Neural cell (in vitro differentiated cells): ENCODE data around the gene DNPEP. TPM values are rescaled to one million over a fixed set of nuclear protein-coding genes. Genes with fewer than 3 reads are reported as not detected.

Experiments used
- H2AFZ ChIP-seq: fragments of 200-600, 300-800 bp; sonication (generic), shearing (Covaris generic); 2 replicates; pipeline ENCODE4 v1.6.0; 2014; ENCODE audit warnings: low read depth, mild to moderate bottlenecking, antibody characterized with exemption, low read length, moderate library complexity
- H3F3A ChIP-seq: fragments of 200-600 bp; shearing (Covaris generic); 2 replicates; pipeline ENCODE4 v1.6.1; 2016; ENCODE audit warnings: mild to moderate bottlenecking, moderate library complexity, mixed read lengths, antibody characterized with exemption, low read length; ENCODE audit not compliant: insufficient read depth, poor library complexity, severe bottlenecking
- H3K27ac ChIP-seq: fragments of 200-600, 300-800 bp; sonication (generic), shearing (Covaris generic); 2 replicates; pipeline ENCODE4 v1.5.1; 2014; ENCODE audit warnings: mild to moderate bottlenecking, low read length, moderate library complexity
- H3K27me3 ChIP-seq: fragments of 300-800, 200-600 bp; sonication (generic), shearing (Covaris generic); 2 replicates; pipeline ENCODE4 v1.6.0; 2014; ENCODE audit warnings: mild to moderate bottlenecking, low read depth, low read length, moderate library complexity; ENCODE audit not compliant: insufficient read depth
- H3K36me3 ChIP-seq: fragments of 300-800, 200-600 bp; sonication (generic), shearing (Covaris generic); 2 replicates; pipeline ENCODE4 v1.5.1; 2014; ENCODE audit warnings: mild to moderate bottlenecking, antibody characterized with exemption, low read length, moderate library complexity; ENCODE audit not compliant: insufficient read depth
- H3K4me2 ChIP-seq: fragments of 300-800, 200-600 bp; sonication (generic), shearing (Covaris generic); 2 replicates; pipeline ENCODE4 v1.6.0; 2014; ENCODE audit warnings: mild to moderate bottlenecking, low read length
- H3K4me3 ChIP-seq: fragments of 300-800, 200-600 bp; sonication (generic), shearing (Covaris generic); 2 replicates; pipeline ENCODE4 v1.5.1; 2014; ENCODE audit warnings: mild to moderate bottlenecking, low read length, moderate library complexity
- H3K79me2 ChIP-seq: fragments of 200-600 bp; shearing (Covaris generic); replicated peaks from 2 replicates; pipeline ENCODE4 v1.6.0; 2014; ENCODE audit warnings: mild to moderate bottlenecking, low read length, moderate library complexity; ENCODE audit not compliant: insufficient read depth
- H3K9ac ChIP-seq: fragments of 300-800, 200-600 bp; sonication (generic), shearing (Covaris generic); 2 replicates; pipeline ENCODE4 v1.6.1; 2016; ENCODE audit warnings: mild to moderate bottlenecking, low read length, mixed read lengths
- H3K9me2 ChIP-seq: fragments of 200-600 bp; shearing (Covaris generic); 2 replicates; pipeline ENCODE4 v1.6.1; 2016; ENCODE audit warnings: mild to moderate bottlenecking, low read length, mixed read lengths; ENCODE audit not compliant: insufficient read depth
- H3K9me3 ChIP-seq: fragments of 200-600, 300-800 bp; sonication (generic), shearing (Covaris generic); 2 replicates; pipeline ENCODE4 v1.6.1; 2016; ENCODE audit warnings: mild to moderate bottlenecking, mixed run types, low read length, moderate library complexity, mixed read lengths
- H4K20me1 ChIP-seq: fragments of 200-600 bp; shearing (Covaris generic); 2 replicates; pipeline ENCODE4 v1.6.1; 2016; ENCODE audit warnings: mild to moderate bottlenecking, mixed run types; ENCODE audit not compliant: insufficient read depth
- CTCF ChIP-seq: fragments of 450-650 bp; IDR thresholded peaks from 2 replicates; pipeline ENCODE4 v1.5.1; 2014; ENCODE audit warnings: antibody characterized with exemption, mild to moderate bottlenecking, moderate library complexity; ENCODE audit not compliant: poor library complexity, severe bottlenecking
- EP300 ChIP-seq: fragments of 450-650 bp; conservative IDR thresholded peaks from 2 replicates; pipeline ENCODE4 v1.6.1; 2014; ENCODE audit warnings: antibody characterized with exemption, mild to moderate bottlenecking, moderate library complexity; ENCODE audit not compliant: poor library complexity, severe bottlenecking
- EZH2 ChIP-seq: fragments of 200-600, 300-800 bp; shearing (Covaris generic), sonication (generic); IDR thresholded peaks from 2 replicates; pipeline ENCODE4 v1.6.1; 2014; ENCODE audit warnings: antibody characterized with exemption, low read length, borderline replicate concordance, mild to moderate bottlenecking; ENCODE audit not compliant: insufficient read depth, poor library complexity, severe bottlenecking
- MXI1 ChIP-seq: fragments of 450-650 bp; conservative IDR thresholded peaks from 2 replicates; pipeline ENCODE4 v1.6.1; 2014; ENCODE audit warnings: antibody characterized with exemption, mild to moderate bottlenecking; ENCODE audit not compliant: poor library complexity, severe bottlenecking
- POLR2AphosphoS5 ChIP-seq: IDR thresholded peaks from 2 replicates; pipeline ENCODE4 v1.6.1; 2012
- RAD21 ChIP-seq: fragments of 450-650 bp; conservative IDR thresholded peaks from 2 replicates; pipeline ENCODE4 v1.6.1; 2014; ENCODE audit warnings: antibody characterized with exemption, mild to moderate bottlenecking, moderate library complexity
- REST ChIP-seq: IDR thresholded peaks from 2 replicates; pipeline ENCODE4 v1.6.1; 2012; ENCODE audit warnings: borderline replicate concordance
- SMC3 ChIP-seq: fragments of 450-650 bp; conservative IDR thresholded peaks from 2 replicates; pipeline ENCODE4 v1.6.1; 2014; ENCODE audit warnings: antibody characterized with exemption, mild to moderate bottlenecking, moderate library complexity; ENCODE audit not compliant: poor library complexity
- TAF1 ChIP-seq: IDR thresholded peaks from 2 replicates; pipeline ENCODE4 v1.6.1; 2012; ENCODE audit warnings: low read depth
- polyA plus RNA-seq: library from polyadenylated mRNA; depleted of rRNA; stranded (reverse); fragments of >200 nt; gene quantifications from 2 replicates; pipeline ENCODE4 v1.2.3, GENCODE V29; 2014

Gene DNPEP
- polyA plus RNA-seq, 1 donor from 2014 or later = 11.9 TPM

- Histone ChIP-seq H3K4me2 (no peak overlapping the region), H3K4me3 (no peak overlapping the region)
Observed at GRCh38 chr2:219422952-219423534, 35.3 kb upstream of the DNPEP start.

GRCh38 chr2:219421323-219421722 is 33.6 kb upstream of the DNPEP start:
- Histone ChIP-seq H3K27ac (no peak overlapping the region), H3K4me2 (no peak overlapping the region), H3F3A (no peaks in the 10 kb centered on the region), H3K27me3 (peaks cover 18% of the 10 kb centered on the region), H3K79me2 (no peaks in the 10 kb centered on the region), H3K9me3 (no peaks in the 10 kb centered on the region), H3K9me2 (no peaks in the 10 kb centered on the region), H3K36me3 (no peaks in the 10 kb centered on the region), H4K20me1 (no peaks in the 10 kb centered on the region), H2AFZ (no peak overlapping the region), H3K4me3 (no peak overlapping the region), H3K9ac (no peak overlapping the region)
- TF ChIP-seq EZH2 = no peak
- TF ChIP-seq CTCF = no peak
- no peak for TF ChIP-seq REST
- TF ChIP-seq EP300 = no peak
- no peak for TF ChIP-seq TAF1

More at GRCh38 chr2:219422952-219423534, 35.3 kb upstream of the DNPEP start:
- Histone ChIP-seq H3K9ac (no peak overlapping the region), H3K36me3 (no peaks in the 10 kb centered on the region), H3K79me2 (no peaks in the 10 kb centered on the region), H3F3A (no peaks in the 10 kb centered on the region), H4K20me1 (no peaks in the 10 kb centered on the region), H3K9me3 (no peaks in the 10 kb centered on the region), H2AFZ (no peak overlapping the region), H3K27me3 (peaks cover 18% of the 10 kb centered on the region), H3K27ac (no peak overlapping the region), H3K9me2 (no peaks in the 10 kb centered on the region)
- TF ChIP-seq REST (no peak), RAD21 (no peak), POLR2AphosphoS5 (no peak), CTCF (no peak), EP300 (no peak), MXI1 (no peak), TAF1 (no peak), EZH2 (no peak), SMC3 (no peak)
